ENCODE data around the gene NMD3.

GRCh38 chr3:161220850-161221753 lies at the start of gene NMD3:
- TF ChIP-seq CTCF (IDR thresholded peaks at IDR 0.05) = peak in 1 of 6 experiments; percentile 5
- TF ChIP-seq POLR2A (IDR thresholded peaks at IDR 0.05) = peak; percentile 76 to 86

Measured in Peyer's patch (tissue), 4 donors.